PFSK-1 (cell line): ENCODE measurements around the gene CPAMD8.

Experiments
- FOXP2 ChIP-seq: optimal IDR thresholded peaks from 2 replicates; pipeline ENCODE3; 2011; ENCODE audit warnings: borderline replicate concordance, control low read depth, inconsistent platforms; ENCODE audit not compliant: insufficient read depth; ENCODE audit errors: extremely low read length, extremely low read depth
- POLR2AphosphoS5 ChIP-seq: IDR thresholded peaks from 2 replicates; pipeline ENCODE4 v1.6.1; 2012; ENCODE audit warnings: low read depth, mild to moderate bottlenecking, control low read depth, low read length, moderate library complexity
- REST ChIP-seq, 2 experiments: IDR thresholded peaks; 2 replicates each; pipeline versions ENCODE4 v1.6.1 to v1.8.0; 2011 to 2012; ENCODE audit warnings: low read depth in 2 of 2, low read length in 2 of 2, control low read depth in 1 of 2, inconsistent platforms in 1 of 2, mild to moderate bottlenecking in 1 of 2, moderate library complexity in 1 of 2; ENCODE audit not compliant: insufficient read depth in 1 of 2
- SIN3A ChIP-seq: IDR thresholded peaks from 2 replicates; pipeline ENCODE4 v1.6.1; 2012; ENCODE audit warnings: mild to moderate bottlenecking, low read length, moderate library complexity, borderline replicate concordance; ENCODE audit not compliant: insufficient read depth
- TAF1 ChIP-seq: IDR thresholded peaks from 2 replicates; pipeline ENCODE4 v1.6.1; 2012; ENCODE audit warnings: low read length, control low read depth, borderline replicate concordance; ENCODE audit not compliant: insufficient read depth

CPAMD8 gene

GRCh38 chr19:16861011-16861410 is 165.6 kb downstream of the CPAMD8 start:
- no peak for TF ChIP-seq SIN3A

GRCh38 chr19:16860118-16860517 is 166.5 kb downstream of the CPAMD8 start:
- no peak for TF ChIP-seq POLR2AphosphoS5
- no peak for TF ChIP-seq REST (IDR thresholded peaks at IDR 0.05; ENCODE audit: insufficient read depth in 1 of 2, low read depth in 2 of 2, low read length in 2 of 2)
- no peak for TF ChIP-seq FOXP2
- no peak for TF ChIP-seq TAF1
- TF ChIP-seq SIN3A = no peak

- TF ChIP-seq REST (IDR thresholded peaks at IDR 0.05; ENCODE audit: insufficient read depth in 1 of 2, low read depth in 2 of 2, low read length in 2 of 2) (no peak), FOXP2 (no peak), TAF1 (no peak), POLR2AphosphoS5 (no peak), SIN3A (no peak)
Measured at GRCh38 chr19:16859626-16860025, 167.0 kb downstream of the CPAMD8 start.

- TF ChIP-seq POLR2AphosphoS5 = no peak
- no peak for TF ChIP-seq REST (IDR thresholded peaks at IDR 0.05; ENCODE audit: insufficient read depth in 1 of 2, low read depth in 2 of 2, low read length in 2 of 2)
- TF ChIP-seq SIN3A = no peak
- no peak for TF ChIP-seq TAF1
- no peak for TF ChIP-seq FOXP2
Measured at GRCh38 chr19:16856091-16856490, 170.5 kb downstream of the CPAMD8 start.

- TF ChIP-seq SIN3A (no peak), FOXP2 (no peak), POLR2AphosphoS5 (no peak), REST (IDR thresholded peaks at IDR 0.05; ENCODE audit: insufficient read depth in 1 of 2, low read depth in 2 of 2, low read length in 2 of 2) (no peak), TAF1 (no peak)
Measured at GRCh38 chr19:16853066-16853465, 173.5 kb downstream of the CPAMD8 start.
